Activated naive CD4-positive, alpha-beta T cell treated with anti-CD3 and anti-CD28 coated beads, Interleukin-2, amount 50 U/mL, for 72 hours (primary cell): Measurements from ENCODE around the gene LBR. TPM values are rescaled to one million over a fixed set of nuclear protein-coding genes. Genes with fewer than 3 reads are reported as not detected.
"Not testable (repeated sequence)": the region's sequence is repeated elsewhere in the genome, so short reads cannot be mapped to it uniquely, and the experiment has no call there.

Experiments
- ATAC-seq, 2 donors: fragments of 150-1000 bp; cut with Tn5 transposase; 2 replicates each; pipeline ENCODE4 v1.10.0; 2021; ENCODE audit warnings: mild to moderate bottlenecking in 2 of 2, moderate library complexity in 2 of 2
- DNase-seq, 2 donors: peaks; one replicate each; pipeline ENCODE4 v3.0.0; 2021 to 2022; ENCODE audit warnings: low spot score in 2 of 2
- H3K27ac Mint-ChIP-seq, 2 donors: one replicate each; pipeline ENCODE4 v1.8.0; 2022; ENCODE audit warnings: mild to moderate bottlenecking in 2 of 2, mixed read lengths in 2 of 2
- H3K36me3 Mint-ChIP-seq, 2 donors: one replicate each; pipeline ENCODE4 v1.8.0; 2022; ENCODE audit warnings: mixed read lengths in 2 of 2
- H3K9me3 Mint-ChIP-seq, 2 donors: one replicate each; pipeline ENCODE4 v1.8.0; 2022; ENCODE audit warnings: mixed read lengths in 2 of 2
- total RNA-seq, 2 donors: library from RNA; stranded (reverse); gene quantifications; one replicate each; pipeline ENCODE4 v1.2.3, GENCODE V29; 2022

LBR gene
- total RNA-seq: 100 to 1,000 TPM; 161 to 174 TPM

DNA sequence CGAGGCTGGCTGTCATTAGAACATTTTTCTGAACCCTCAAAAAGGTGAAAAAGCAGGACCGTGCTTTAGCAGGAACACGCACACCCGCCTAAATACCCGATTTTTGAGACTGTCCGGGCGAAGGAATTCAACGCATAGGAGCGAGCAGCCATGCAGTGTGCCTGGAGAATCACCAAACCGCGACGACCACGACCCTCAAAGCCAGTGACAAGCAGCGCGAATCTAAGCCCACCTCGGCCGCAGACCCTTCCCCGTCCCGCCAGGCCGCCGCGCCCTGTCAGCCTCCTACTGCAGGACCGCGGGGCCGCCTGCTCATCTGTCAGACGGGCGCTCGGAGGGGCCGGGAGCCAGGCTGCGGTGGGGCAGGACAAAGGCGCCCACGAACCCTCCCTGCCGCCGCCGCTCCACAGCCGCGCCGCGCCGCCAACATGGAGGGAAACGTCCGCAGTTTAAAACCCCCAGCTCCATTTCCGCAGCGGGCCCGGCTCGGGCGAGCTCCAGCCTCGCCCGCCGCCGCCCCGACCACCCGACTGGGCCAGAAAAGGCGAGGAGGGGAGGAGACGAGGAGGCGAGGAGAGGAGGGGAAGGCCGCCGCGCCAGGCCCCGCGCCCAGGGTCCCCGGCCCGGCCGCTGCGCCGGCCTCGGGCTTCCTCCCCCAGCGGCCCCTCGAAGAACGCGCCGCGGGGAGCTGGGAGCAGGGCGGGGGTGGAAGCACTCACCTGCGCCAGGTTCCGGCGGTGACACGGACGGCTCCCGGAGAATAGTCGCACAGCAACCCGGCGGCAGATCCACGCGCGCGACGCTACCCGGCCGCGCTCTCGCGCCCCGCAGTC lies at the start of gene LBR:
Gene LBR (minus strand): TSS at position 804 of the 833 bp plus-strand sequence. CDS start 3,963 bp downstream, outside the sequence.
- peak; percentile 23 to 47 for ATAC-seq
- H3K36me3 Mint-ChIP-seq: peaks cover 16 to 25% of the 10 kb centered on the region in 2 donors
- peak within 1 kb of the TSS; percentile 91 to 95 for H3K27ac Mint-ChIP-seq
- H3K9me3 Mint-ChIP-seq: no peaks in the 10 kb centered on the region
- no peak for DNase-seq

DNA sequence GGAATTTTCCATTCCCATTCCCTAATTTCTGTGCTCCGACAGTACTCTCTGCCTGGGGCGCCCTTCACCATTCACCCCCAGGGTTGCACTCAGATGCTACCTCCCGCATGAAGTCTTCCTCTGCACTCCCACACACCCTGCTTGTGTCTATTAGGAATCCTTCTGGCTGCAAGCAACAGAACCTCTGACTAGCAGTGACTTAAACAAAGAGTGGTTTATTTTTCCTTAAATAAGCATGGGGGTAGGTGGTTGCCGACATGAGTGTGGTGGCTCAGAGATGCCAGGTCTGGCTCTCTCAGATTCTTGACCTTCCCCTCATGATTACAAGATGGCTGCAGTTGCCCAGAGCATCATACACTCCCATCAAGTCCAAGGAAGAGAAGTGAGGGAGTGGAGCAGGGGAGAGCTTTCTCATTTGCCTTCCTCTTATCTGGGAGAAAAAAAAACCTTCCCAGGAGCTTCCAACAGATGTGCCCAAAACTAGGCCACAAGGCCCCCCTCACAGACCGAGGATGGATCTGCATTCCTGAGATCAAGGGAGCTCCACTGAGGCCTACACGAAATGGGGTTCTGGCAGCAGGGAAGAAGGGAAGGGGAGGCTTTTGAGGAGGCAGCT lies 49.6 kb upstream of the LBR start:
- Mint-ChIP-seq H3K36me3 (peaks cover 0 to 6% of the 10 kb centered on the region in 2 donors), H3K9me3 (no peaks in the 10 kb centered on the region), H3K27ac (peak overlapping the region in 1 of 2 donors; percentile 27)
- DNase-seq (no peak), ATAC-seq (no peak)

DNA sequence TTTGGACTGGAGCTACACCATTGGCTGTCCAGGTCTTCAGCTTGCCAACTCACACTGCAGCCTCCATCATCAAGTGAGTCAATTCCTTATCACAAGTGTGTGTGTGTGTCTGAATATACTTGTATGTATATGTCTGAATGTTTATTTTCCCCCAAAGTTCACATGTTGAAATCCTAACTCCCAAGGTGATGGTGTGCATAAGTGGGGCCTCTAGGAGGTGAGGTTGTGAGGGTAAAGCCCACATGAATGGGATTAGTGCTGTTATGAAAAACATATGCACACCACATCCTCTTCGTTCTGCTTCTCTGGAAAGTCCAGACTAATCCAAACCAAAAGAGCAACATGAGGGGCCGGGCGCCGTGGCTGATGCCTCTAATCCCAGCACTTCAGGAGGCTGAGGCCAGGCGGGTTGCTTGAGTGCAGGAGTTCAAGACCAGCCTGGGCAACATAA lies 48.7 kb upstream of the LBR start:
- Mint-ChIP-seq H3K36me3 (peaks cover 0 to 6% of the 10 kb centered on the region in 2 donors), H3K27ac (peak overlapping the region in 1 of 2 donors; percentile 27), H3K9me3 (no peaks in the 10 kb centered on the region)
- no peak for DNase-seq
- ATAC-seq: peak; percentile 35 to 50

- Mint-ChIP-seq H3K9me3 (no peaks in the 10 kb centered on the region), H3K27ac (no peak overlapping the region), H3K36me3 (peaks cover 0 to 6% of the 10 kb centered on the region in 2 donors)
- DNase-seq: no peak
- no peak for ATAC-seq
These were observed 48.3 kb upstream of the LBR start for GRCh38 chr1:225476100-225476511.

GRCh38 chr1:225474986-225475820 lies 47.4 kb upstream of the LBR start:
- DNase-seq (peak; percentile 79 to 87), ATAC-seq (peak; percentile 77 to 81)
- Mint-ChIP-seq H3K9me3 (no peaks in the 10 kb centered on the region), H3K36me3 (peaks cover 0 to 6% of the 10 kb centered on the region in 2 donors), H3K27ac (no peak overlapping the region)

- no peak for ATAC-seq
- H3K27ac Mint-ChIP-seq: no peak overlapping the region
These were observed 46.7 kb upstream of the LBR start for GRCh38 chr1:225474439-225474985.

GRCh38 chr1:225473676-225474438 lies 46.0 kb upstream of the LBR start:
- not testable (repeated sequence) for DNase-seq, H3K36me3 Mint-ChIP-seq, ATAC-seq, H3K9me3 Mint-ChIP-seq
- peak overlapping the region in 1 of 2 donors; percentile 88 for H3K27ac Mint-ChIP-seq

More at GRCh38 chr1:225474439-225474985, 46.7 kb upstream of the LBR start:
- Mint-ChIP-seq H3K9me3 (no peaks in the 10 kb centered on the region), H3K36me3 (peaks cover 0 to 6% of the 10 kb centered on the region in 2 donors)
- DNase-seq: no peak

DNA sequence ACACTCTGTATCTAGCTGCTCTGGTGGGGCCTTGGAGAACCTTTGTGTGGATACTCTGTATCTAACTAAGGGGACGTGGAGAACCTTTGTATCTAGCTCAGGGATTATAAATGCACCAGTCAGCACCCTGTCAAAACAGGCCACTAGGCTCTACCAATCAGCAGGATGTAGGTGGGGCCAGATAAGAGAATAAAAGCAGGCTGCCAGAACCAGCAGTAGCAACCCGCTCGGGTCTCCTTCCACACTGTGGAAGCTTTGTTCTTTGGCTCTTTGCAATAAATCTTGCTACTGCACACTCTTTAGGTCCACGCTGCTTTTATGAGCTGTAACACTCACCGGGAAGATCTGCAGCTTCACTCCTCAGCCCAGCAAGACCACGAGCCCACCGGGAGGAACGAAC lies 45.4 kb upstream of the LBR start:
- H3K9me3 Mint-ChIP-seq, ATAC-seq, H3K36me3 Mint-ChIP-seq, DNase-seq: not testable (repeated sequence)
- H3K27ac Mint-ChIP-seq: peak overlapping the region in 1 of 2 donors; percentile 88

DNA sequence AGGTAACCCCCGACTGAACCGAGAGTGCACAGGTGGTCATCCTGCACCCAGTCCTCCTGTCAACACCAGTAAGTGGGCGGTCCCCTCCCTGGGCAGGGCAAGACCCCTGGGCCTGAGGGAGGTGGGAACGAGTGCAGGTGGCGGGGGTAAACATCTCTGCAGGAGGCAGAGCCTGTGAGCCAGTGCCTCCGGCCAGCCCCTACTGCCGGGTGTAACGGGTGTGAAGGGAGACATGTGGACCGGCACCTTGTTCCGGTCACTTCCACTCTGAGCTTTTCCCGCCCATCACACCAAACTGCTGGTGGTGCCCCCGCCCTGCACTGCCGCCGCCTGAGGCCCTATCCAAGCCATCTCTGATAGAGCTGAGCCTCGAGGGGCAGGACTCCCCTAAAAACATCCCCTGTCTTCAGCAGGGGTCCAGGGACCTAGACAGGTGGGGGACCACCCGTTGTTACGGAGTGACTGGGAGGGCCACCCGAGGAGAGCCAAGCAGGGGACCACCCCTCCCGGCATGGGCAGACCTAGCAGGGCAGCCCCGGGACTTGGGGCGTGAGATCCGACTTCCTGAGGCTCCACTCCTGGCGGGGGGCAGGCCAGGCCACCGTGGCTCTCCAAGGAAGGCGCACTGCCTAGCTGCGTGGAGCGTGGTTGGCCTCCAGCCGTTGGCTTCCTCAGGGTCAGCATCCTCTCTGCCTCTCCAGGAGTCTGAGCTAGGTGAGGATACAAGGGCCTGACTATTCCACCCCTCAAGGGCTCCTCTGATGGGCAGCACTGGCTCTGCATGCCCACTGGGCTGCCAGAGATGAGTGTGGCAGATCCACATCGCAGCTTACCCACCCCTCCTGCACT lies 43.8 kb upstream of the LBR start:
- no peak for DNase-seq
- H3K27ac Mint-ChIP-seq: no peak overlapping the region
- ATAC-seq: no peak
- no peaks in the 10 kb centered on the region for H3K36me3 Mint-ChIP-seq
- no peaks in the 10 kb centered on the region for H3K9me3 Mint-ChIP-seq

DNA sequence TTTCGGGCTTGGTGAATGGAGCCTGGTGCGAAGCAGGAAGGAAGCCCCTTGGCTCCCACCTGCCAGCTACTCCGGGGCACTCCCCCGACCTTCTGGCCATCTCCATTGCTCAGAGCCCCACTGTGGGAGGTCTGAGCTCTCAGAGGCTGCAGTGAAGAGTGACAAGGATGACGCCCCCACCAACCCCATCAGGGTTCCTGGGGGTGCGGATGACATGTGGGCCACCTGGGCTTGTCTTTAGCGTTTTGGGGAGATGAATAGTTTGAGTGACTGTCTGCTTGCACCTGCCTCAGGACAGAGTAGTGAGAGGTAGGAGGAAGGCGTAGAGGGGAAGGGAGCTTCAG lies 43.2 kb upstream of the LBR start:
- Mint-ChIP-seq H3K9me3 (no peaks in the 10 kb centered on the region), H3K36me3 (no peaks in the 10 kb centered on the region), H3K27ac (no peak overlapping the region)
- DNase-seq (no peak), ATAC-seq (no peak)

DNA sequence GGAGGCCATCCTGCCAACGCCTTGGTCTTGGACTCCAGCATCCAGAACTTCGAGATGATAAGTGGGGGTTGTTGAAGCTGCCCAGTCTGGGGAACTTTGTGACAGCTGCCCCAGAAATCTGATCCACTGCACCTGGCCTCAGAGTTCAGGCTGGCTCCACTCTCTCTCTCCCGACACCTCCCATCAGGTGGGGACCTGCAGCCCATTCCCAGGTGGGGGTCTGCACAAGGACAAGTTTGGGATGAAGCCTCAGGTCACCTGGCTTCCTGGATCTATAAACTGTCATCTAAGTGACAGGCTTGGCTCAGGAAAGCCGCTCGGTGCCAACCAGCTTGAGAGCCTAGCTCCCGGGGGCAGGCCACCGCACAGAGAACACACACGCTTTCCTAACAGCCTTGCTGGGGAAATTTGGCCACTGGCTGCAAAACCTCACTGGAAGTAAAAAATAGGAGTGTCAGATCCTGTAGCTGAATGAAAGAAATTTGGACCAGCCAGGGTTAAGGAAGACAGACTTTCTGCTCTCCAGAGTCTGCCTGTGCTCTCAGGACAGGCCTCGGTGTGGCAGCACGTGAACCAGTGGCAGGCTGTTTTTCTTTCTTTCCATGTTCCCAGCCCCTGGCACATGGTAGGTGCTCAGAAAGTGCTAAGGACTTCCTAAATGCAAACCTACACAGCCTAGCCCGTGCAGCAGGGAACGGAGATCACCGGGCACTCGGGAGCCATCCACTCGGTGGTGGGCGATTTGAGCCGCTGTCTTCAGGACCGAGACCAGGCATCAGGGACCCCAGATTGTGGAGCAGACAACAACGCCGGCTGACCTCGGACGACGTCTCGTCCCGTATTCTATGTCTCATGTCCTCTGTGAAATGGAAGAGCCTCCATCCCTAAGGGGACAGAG lies 42.6 kb upstream of the LBR start:
- DNase-seq (no peak), ATAC-seq (no peak)
- H3K9me3 Mint-ChIP-seq: no peaks in the 10 kb centered on the region
- no peak overlapping the region for H3K27ac Mint-ChIP-seq
- no peaks in the 10 kb centered on the region for H3K36me3 Mint-ChIP-seq

DNA sequence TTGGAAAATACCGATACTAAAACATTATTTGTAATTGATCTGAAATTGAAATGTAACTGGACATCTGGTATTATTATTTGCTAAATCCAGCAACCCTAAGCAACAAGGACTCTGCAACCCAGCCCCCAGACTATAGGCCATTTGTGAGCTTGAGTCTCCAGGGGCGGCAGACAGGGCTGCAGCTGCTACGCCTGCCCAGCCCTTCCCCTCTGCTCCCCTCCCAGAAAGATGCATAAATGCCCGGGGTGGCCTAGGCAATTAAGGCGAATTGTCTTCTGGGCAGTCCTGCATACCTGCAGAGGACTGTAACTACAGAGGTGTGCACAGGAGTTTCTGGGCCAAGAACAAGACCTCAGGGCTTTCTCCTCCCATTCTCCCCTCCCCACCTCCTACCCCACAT lies 41.2 kb upstream of the LBR start:
- no peak for ATAC-seq
- Mint-ChIP-seq H3K9me3 (no peaks in the 10 kb centered on the region), H3K27ac (peak overlapping the region in 1 of 2 donors; percentile 98)

GRCh38 chr1:225468270-225469020 lies 40.6 kb upstream of the LBR start:
- ATAC-seq: peak in 1 of 2 donors; percentile 47
- Mint-ChIP-seq H3K27ac (peak overlapping the region in 1 of 2 donors; percentile 98), H3K36me3 (no peaks in the 10 kb centered on the region), H3K9me3 (no peaks in the 10 kb centered on the region)
- DNase-seq: no peak

More for the DNA sequence above, 41.2 kb upstream of the LBR start:
- no peaks in the 10 kb centered on the region for H3K36me3 Mint-ChIP-seq
- no peak for DNase-seq
